AML-193 (cell line): ENCODE measurements around the gene PLXNB2.
A peak's percentile ranks its signal among the peaks of the same experiment; 100 is the strongest.
"Not testable (repeated sequence)": the region's sequence is repeated elsewhere in the genome, so short reads cannot be mapped to it uniquely, and the experiment has no call there.

Experiments
- DNase-seq, 2 experiments: peaks; one replicate each; lab custom pipeline; 2025; lab: John Stamatoyannopoulos, UW

The PLXNB2 gene

GRCh38 chr22:50306753-50307749 lies at the start of gene PLXNB2:
PLXNB2 (minus strand) TSS chr22:50307646; CDS start chr22:50290584, 17,062 bp downstream.
- DNase-seq = no peak

DNA sequence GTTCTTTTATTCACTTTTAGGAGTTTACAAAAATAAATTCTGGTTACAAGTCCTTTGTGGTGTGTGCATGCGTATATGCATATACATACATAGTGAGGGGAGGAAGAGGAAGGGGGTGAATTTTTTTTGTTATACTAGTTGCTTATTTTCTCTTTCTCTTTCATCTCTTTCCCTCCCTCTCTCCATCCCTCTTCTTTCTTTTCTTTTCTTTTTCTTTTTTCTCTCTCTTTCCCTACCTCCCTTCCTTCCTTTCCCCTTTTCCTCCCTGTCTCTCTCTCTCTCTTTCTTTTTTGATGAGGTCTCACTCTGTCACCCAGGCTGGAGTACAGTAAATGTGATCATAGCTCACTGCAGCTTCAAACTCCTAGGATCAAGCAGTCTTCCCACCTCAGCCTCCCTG lies 49.8 kb upstream of the PLXNB2 start:
- DNase-seq = no peak

DNA sequence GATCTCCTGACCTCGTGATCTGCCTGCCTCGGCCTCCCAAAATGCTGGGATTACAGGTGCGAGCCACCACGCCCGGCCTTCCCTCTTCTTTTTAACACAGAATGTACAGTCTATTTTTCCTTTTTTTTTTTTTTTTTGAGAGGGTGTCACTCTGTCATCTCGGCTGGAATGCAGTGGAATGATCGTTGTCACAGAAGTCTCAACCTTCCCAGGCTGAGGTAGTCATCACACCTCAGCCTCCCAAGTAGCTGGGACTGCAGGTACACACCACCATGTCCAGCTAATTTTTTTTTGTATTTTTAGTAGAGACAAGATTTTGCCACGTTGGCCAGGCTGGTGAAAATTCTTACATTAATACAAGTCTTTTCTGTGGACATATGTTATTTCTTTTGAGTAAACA lies 48.7 kb upstream of the PLXNB2 start:
- no peak for DNase-seq

DNA sequence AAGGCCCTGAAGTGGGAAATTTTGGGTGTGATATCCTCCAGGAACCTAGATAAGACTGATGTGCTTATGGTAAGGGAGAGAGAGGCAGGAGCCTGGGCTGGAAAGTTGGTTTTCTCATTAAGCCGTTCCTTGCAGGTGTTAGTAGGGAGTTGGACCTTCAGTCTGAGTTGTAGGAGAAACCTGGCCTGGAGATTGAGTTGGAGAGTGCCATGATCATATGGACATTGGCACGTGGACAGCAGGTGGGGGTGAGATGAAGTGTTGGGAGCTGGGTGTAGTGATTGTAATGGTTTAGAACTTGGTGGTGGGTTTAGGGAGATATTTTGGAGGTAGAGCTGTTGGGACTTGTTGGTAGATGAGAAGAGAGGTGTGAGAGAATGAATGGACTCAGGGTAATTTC lies 40.6 kb upstream of the PLXNB2 start:
- no peak for DNase-seq

DNA sequence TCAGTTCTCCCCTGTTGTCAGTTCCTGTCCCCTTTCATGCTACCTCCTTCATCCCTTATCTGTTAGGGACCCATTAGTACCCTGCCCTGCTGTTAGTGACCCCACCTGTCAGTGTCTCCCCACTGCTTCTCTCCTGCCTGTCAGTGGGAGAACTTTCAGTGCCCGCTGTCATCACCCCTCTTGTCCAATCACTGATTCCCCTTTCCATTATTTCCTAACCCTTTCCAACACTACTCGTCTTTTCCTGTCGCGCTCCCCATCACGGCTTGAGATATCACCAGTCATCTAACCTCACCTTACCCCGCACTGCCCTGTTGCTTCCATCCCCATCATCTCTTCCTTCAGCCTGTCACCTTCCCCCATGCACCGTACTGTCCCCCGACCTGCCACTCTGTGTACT lies 39.7 kb upstream of the PLXNB2 start:
- DNase-seq = no peak

DNA sequence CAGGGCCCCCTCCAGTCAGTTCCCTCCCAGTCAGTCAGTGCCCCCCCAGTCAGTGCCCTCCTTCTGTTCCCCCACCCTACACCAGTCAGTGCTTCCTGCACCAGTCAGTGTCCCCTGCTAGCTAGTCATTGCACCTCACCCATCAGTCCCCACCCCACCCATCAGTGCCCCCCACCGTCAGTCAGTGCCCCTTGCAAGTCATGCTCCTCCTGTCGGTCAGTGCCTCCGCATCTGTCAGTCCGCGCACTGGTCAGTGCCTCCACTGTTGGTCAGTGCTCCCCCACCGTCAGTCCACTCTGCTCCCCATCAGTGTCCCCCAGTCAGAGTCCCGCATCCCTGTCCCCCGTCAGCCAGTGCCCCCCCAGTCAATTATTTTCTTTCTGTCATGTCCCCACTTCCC lies 39.0 kb upstream of the PLXNB2 start:
- no peak for DNase-seq

DNA sequence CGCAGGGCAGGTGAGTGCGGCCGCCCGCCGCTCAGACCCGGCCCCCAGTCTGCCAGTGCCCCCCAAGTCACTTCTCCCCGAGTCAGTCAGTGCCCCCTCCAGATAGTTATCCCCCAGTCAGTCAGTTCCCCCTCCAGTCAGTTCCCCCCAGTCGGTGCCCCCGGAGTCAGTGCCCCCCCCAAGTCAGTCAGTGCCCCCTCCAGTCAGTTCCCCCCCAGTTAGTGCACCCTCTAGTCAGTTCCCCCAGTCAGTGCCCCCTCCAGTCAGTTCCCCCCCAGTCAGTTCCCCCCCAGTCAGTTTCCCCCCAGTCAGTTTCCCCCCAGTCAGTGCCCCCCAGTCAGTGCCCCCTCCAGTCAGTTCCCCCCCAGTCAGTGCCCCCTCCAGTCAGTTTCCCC lies 36.1 kb upstream of the PLXNB2 start:
- DNase-seq = no peak

GRCh38 chr22:50342651-50343540 lies 35.5 kb upstream of the PLXNB2 start, which contains the start of gene PPP6R2:
PPP6R2 (plus strand) TSS chr22:50343327; CDS start chr22:50393909, 50,582 bp downstream.
- peak; percentile 32 to 52 for DNase-seq

DNA sequence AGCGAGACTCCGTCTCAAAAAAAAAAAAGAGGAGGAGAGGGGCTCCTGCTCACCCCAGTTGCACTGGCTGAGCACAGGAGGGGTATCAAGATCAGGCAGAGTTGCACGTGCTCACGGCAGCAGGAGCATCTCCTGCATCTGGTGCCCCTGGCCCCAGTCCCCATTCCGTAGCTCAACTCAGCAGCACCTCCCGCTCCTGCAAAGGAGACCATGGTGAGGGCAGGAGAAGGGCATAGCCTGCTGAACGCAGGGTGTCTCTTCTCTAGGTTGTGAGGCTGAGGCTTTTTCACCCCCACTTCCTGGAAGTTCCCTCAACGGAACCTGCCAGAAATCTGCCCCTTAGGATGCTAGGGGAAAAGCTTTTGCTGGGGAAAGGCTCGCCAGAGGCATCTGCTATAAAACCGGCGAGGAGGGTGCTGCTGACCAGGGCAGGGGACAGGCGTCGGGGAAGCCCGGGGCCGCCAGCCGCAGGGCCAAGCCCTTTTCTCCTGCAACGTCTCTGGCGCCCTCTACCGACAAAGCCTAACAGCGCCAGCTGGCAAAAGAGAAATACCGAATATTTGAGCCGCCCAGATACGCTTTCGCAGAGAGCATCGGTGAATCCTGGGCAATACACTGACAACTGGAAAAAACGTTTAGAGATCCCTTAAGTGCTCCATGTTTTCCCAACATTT lies 34.7 kb upstream of the PLXNB2 start:
- peak; percentile 78 to 84 for DNase-seq

DNA sequence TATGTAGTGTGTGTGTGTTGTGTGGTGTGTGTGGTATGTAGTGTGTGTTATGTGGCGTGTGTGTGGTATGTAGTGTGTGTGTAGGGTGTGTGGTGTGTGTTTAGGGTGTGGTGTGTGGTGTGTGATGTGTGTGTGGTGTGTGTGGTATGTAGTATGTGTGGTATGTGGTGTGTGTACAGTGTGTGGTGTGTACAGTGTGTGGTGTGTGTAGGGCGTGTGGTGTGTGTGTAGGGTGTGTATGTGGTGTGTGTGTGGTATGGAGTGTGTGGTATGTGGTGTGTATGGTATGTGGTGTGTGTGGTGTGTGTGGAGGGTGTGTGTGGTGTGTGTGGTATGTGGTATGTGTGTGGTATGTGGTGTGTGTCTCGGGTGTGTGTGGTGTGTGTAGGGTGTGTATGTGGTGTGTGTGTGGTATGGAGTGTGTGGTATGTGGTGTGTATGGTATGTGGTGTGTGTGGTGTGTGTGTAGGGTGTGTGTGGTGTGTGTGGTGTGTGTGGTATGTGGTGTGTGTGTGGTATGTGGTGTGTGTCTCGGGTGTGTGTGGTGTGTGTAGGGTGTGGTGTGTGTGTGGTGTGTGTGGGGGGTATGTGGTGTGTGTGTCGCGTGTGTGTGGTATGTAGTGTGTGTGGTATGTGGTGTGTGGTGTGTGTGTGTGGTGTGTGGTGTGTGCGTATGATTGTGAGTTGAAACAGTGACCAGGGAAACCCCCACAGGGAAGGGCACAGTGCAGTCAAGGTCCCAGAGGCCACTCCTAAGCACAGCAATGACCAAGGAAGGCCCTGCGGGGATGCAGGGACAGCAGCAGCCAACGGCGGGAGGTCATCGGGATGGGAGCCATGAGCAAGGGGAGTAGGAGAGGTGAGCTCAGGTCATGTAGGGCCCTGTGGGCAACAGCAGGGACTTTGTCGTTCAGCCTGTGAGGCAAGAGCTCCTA lies 32.8 kb upstream of the PLXNB2 start:
- no peak for DNase-seq

GRCh38 chr22:50338860-50339462 lies 31.5 kb upstream of the PLXNB2 start:
- no peak for DNase-seq

DNA sequence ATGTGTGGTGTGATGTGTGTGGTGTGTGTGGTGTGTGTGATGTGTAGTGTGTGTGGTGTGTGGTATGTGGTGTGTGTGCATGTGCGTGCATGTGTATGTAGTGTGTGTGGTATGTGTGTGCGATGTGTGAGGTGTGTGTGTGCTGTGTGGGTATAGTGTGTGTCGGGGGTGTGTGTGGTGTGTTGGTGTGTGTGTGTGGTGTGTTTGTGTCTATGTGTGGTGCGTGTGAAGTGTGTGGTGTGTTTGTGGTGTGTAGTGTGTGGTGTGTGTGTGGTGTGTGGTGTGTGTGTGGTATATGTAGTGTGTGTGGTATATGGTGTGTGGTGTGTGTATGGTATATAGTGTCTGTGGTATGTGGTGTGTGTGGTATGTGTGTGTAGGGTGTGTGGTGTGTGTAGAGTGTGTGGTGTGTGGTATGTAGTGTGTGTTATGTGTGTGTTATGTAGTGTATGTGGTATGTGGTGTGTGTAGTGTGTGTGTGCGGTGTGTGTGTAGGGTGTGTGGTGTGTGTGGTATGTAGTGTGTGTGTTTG lies 30.7 kb upstream of the PLXNB2 start:
- DNase-seq = no peak

GRCh38 chr22:50337262-50338041 lies 30.0 kb upstream of the PLXNB2 start:
- no peak for DNase-seq

DNA sequence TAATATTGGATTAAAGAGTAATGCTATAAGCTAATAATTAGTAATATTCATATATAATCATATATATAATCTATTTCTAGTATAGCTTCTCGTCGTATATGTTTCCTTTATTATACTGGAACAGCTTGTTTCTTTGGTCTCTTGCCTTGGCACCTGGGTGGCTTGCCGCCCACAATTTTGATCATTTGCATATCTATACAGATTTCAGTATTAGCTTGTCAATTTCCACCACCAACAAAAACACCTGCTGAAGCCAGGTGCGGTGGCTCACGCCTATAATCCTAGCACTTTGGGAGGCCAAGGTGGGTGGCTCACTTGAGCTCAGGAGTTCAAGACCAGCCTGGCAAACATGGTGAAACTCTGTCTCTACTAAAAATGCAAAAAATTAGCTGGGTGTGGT lies 27.0 kb upstream of the PLXNB2 start:
- DNase-seq = not testable (repeated sequence)

DNA sequence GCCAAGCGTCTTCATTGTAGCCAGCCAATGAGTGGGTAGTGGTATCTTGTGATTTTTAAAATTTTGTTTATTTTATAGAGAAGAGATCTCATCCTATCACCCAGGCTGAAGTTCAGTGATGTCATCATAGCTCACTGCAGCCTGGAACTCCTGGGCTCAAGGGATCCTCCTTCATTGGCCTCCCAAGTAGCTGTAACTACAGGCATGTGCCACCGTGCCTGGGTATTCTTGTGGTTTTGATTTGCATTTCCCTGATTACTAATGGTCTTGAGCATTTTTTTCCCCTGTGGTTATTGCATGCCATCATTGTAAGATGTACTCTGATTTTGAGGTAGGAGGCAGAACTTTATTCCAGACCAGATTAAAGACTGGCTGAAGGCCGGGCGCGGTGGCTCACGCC lies 21.8 kb upstream of the PLXNB2 start:
- DNase-seq = no peak

DNA sequence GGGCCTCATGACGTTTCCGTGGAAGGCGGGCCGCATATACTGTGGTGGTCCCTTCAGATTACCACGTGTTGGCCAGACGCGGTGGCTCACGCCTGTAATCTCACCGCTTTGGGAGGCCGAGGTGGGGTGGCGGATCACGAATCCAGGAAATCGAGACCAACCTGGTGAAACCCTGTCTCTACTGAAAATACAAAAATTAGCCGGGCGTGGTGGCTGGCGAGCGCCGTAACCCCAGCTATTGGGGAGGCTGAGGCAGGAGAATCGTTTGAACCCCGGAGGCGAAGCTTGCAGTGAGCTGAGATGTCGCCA lies 20.2 kb upstream of the PLXNB2 start:
- no peak for DNase-seq

- DNase-seq = peak; percentile 74
These were observed 19.7 kb upstream of the PLXNB2 start, which contains the start of gene DENND6B for GRCh38 chr22:50326956-50327710. DENND6B (minus strand) TSS chr22:50327012; CDS start chr22:50326988, 24 bp downstream.

DNA sequence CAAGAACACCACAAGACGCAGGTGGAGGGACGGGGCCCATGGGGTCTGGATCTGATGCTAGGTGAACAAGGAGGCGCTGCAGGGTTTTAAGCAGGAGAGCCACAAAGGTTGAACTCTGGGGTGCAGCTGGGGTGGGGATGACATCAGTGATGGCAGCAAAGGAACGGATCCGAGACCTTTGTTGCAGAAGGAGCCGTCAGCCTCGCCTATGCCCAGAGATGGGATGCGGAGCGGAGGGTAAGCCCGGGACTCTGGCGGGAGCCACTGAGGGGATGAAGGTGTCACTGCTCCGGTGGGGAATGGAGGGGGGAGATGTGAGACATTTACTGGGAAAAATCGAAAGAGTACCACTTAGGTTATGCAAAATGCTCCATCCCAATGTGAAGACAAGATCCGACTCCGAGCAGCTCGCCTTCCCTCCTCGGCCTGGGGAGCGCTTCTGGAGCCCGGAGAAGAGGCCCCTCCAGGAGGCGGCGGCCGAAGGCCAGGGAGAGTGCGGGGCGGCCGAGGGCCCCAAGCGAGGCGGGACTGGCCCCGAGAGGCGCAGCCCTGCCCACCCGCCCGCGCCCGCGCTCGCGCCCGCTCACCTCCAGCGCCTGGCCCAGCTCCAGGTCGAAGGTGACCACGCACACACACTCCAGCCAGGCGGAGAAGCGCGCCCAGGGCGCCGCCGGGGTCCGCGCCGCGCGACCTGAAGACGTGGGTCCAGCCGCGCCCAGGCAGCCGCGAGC lies 18.9 kb upstream of the PLXNB2 start:
- DNase-seq = no peak
